HFFc6 (cell line): ENCODE results near the gene TBC1D28. TPM values are rescaled to one million over a fixed set of nuclear protein-coding genes. Genes with fewer than 3 reads are reported as not detected.
"Not testable (repeated sequence)": the region's sequence is repeated elsewhere in the genome, so short reads cannot be mapped to it uniquely, and the experiment has no call there.

Experiments used
- DNase-seq: peaks from one replicate; pipeline ENCODE4 v3.0.0-alpha.2; 2018
- H3K27ac Mint-ChIP-seq: 2 replicates; pipeline ENCODE4 v1.8.0; 2020; ENCODE audit warnings: mild to moderate bottlenecking, mixed read lengths
- H3K27me3 Mint-ChIP-seq: 2 replicates; pipeline ENCODE4 v1.8.0; 2021; ENCODE audit warnings: mild to moderate bottlenecking, moderate library complexity, mixed read lengths; ENCODE audit not compliant: insufficient read depth
- H3K36me3 Mint-ChIP-seq: 2 replicates; pipeline ENCODE4 v1.8.0; 2021; ENCODE audit warnings: low read depth, mixed read lengths
- H3K4me1 Mint-ChIP-seq: 2 replicates; pipeline ENCODE4 v1.8.0; 2020; ENCODE audit warnings: low read depth, mixed read lengths
- H3K4me3 Mint-ChIP-seq: 2 replicates; pipeline ENCODE4 v1.8.0; 2020; ENCODE audit warnings: mild to moderate bottlenecking, moderate library complexity, mixed read lengths
- H3K9me3 Mint-ChIP-seq: 2 replicates; pipeline ENCODE4 v1.8.0; 2020; ENCODE audit warnings: mild to moderate bottlenecking, mixed read lengths
- long read RNA-seq: library from polyadenylated mRNA; unstranded; transcript quantifications from one replicate; pipeline ENCODE4 v2.0.0, GENCODE V29; 2019
- total RNA-seq, 6 experiments: library from RNA; stranded (reverse); fragmentation: NEBNext Ultra II Directional; extraction: Animal tissue kit (Norgen Biotek cat#: 25700); gene quantifications; 2 replicates in 1 of 6; 3 replicates in 5 of 6; pipeline ENCODE4 v1.2.3, GENCODE V29; 2021

Gene TBC1D28
- not detected for total RNA-seq
- long read RNA-seq: 0 reads

- H3K4me3 Mint-ChIP-seq, H3K27ac Mint-ChIP-seq, H3K4me1 Mint-ChIP-seq, DNase-seq, H3K9me3 Mint-ChIP-seq, H3K27me3 Mint-ChIP-seq, H3K36me3 Mint-ChIP-seq: not testable (repeated sequence)
Measured at GRCh38 chr17:18644291-18644690, at the start of gene TBC1D28. TSS of gene TBC1D28 (minus strand) at chr17:18644391. CDS start at chr17:18641352, 3,039 bp downstream.

GRCh38 chr17:18682668-18683067, 38.5 kb upstream of the TBC1D28 start:
- Mint-ChIP-seq H3K4me3 (peak overlapping the region; percentile 90), H3K27ac (peak overlapping the region; percentile 78; the same call in 1 of the 2 replicates)
- not testable (repeated sequence) for H3K36me3 Mint-ChIP-seq, DNase-seq, H3K27me3 Mint-ChIP-seq, H3K9me3 Mint-ChIP-seq, H3K4me1 Mint-ChIP-seq

GRCh38 chr17:18681767-18682571, 37.8 kb upstream of the TBC1D28 start, which contains the start of gene FOXO3B:
TSS of gene FOXO3B (minus strand) at chr17:18682314. CDS start at chr17:18681651, 663 bp downstream.
- Mint-ChIP-seq H3K4me3 (peak within 1 kb of the TSS; percentile 90), H3K27ac (peak within 1 kb of the TSS; percentile 78), H3K36me3 (peaks cover 13% of the 10 kb centered on the region)
- H3K27me3 Mint-ChIP-seq, H3K4me1 Mint-ChIP-seq, H3K9me3 Mint-ChIP-seq: not testable (repeated sequence)
- peak; percentile 98 for DNase-seq

GRCh38 chr17:18677381-18677780, 33.2 kb upstream of the TBC1D28 start:
- H3K36me3 Mint-ChIP-seq: peaks cover 42% of the 10 kb centered on the region

GRCh38 chr17:18676928-18677327, 32.7 kb upstream of the TBC1D28 start:
- not testable (repeated sequence) for H3K4me3 Mint-ChIP-seq, H3K27me3 Mint-ChIP-seq, H3K4me1 Mint-ChIP-seq, DNase-seq, H3K27ac Mint-ChIP-seq
- H3K36me3 Mint-ChIP-seq: peaks cover 42% of the 10 kb centered on the region
- H3K9me3 Mint-ChIP-seq: peaks cover 26% of the 10 kb centered on the region

More at GRCh38 chr17:18677381-18677780, 33.2 kb upstream of the TBC1D28 start:
- H3K27me3 Mint-ChIP-seq, H3K4me3 Mint-ChIP-seq, DNase-seq, H3K4me1 Mint-ChIP-seq, H3K27ac Mint-ChIP-seq: not testable (repeated sequence)
- H3K9me3 Mint-ChIP-seq: peaks cover 26% of the 10 kb centered on the region

- H3K27ac Mint-ChIP-seq, H3K4me1 Mint-ChIP-seq, DNase-seq, H3K27me3 Mint-ChIP-seq, H3K4me3 Mint-ChIP-seq: not testable (repeated sequence)
- peaks cover 65% of the 10 kb centered on the region for H3K36me3 Mint-ChIP-seq
- peaks cover 51% of the 10 kb centered on the region for H3K9me3 Mint-ChIP-seq
Measured at GRCh38 chr17:18672395-18673227, 28.4 kb upstream of the TBC1D28 start.

- H3K4me1 Mint-ChIP-seq, H3K27me3 Mint-ChIP-seq, H3K4me3 Mint-ChIP-seq, H3K27ac Mint-ChIP-seq, DNase-seq: not testable (repeated sequence)
- peaks cover 51% of the 10 kb centered on the region for H3K9me3 Mint-ChIP-seq
- H3K36me3 Mint-ChIP-seq: peaks cover 47% of the 10 kb centered on the region
Measured at GRCh38 chr17:18668625-18669024, 24.4 kb upstream of the TBC1D28 start.

GRCh38 chr17:18667535-18667934, 23.3 kb upstream of the TBC1D28 start:
- not testable (repeated sequence) for H3K27ac Mint-ChIP-seq, H3K4me1 Mint-ChIP-seq, H3K4me3 Mint-ChIP-seq, H3K27me3 Mint-ChIP-seq, DNase-seq
- H3K36me3 Mint-ChIP-seq: peaks cover 42% of the 10 kb centered on the region
- peaks cover 58% of the 10 kb centered on the region for H3K9me3 Mint-ChIP-seq

- not testable (repeated sequence) for H3K4me3 Mint-ChIP-seq, DNase-seq, H3K4me1 Mint-ChIP-seq, H3K27me3 Mint-ChIP-seq, H3K27ac Mint-ChIP-seq
- Mint-ChIP-seq H3K36me3 (peaks cover 43% of the 10 kb centered on the region), H3K9me3 (peaks cover 66% of the 10 kb centered on the region)
Measured at GRCh38 chr17:18666326-18666725, 22.1 kb upstream of the TBC1D28 start.

- DNase-seq, H3K4me1 Mint-ChIP-seq, H3K27me3 Mint-ChIP-seq, H3K27ac Mint-ChIP-seq, H3K36me3 Mint-ChIP-seq, H3K4me3 Mint-ChIP-seq: not testable (repeated sequence)
- peaks cover 60% of the 10 kb centered on the region for H3K9me3 Mint-ChIP-seq
Measured at GRCh38 chr17:18661924-18662624, 17.9 kb upstream of the TBC1D28 start.

- H3K36me3 Mint-ChIP-seq: peaks cover 10% of the 10 kb centered on the region; the same call in 1 of the 2 replicates
Measured at GRCh38 chr17:18650094-18650493, 5.9 kb upstream of the TBC1D28 start.

GRCh38 chr17:18643124-18643523, 1.1 kb downstream of the TBC1D28 start:
- H3K27me3 Mint-ChIP-seq, H3K4me1 Mint-ChIP-seq, H3K36me3 Mint-ChIP-seq, H3K27ac Mint-ChIP-seq, H3K9me3 Mint-ChIP-seq, DNase-seq, H3K4me3 Mint-ChIP-seq: not testable (repeated sequence)

More at GRCh38 chr17:18650094-18650493, 5.9 kb upstream of the TBC1D28 start:
- H3K4me3 Mint-ChIP-seq, H3K27ac Mint-ChIP-seq, H3K27me3 Mint-ChIP-seq, DNase-seq, H3K4me1 Mint-ChIP-seq: not testable (repeated sequence)
- H3K9me3 Mint-ChIP-seq: peaks cover 15% of the 10 kb centered on the region

- DNase-seq, H3K4me3 Mint-ChIP-seq, H3K4me1 Mint-ChIP-seq, H3K36me3 Mint-ChIP-seq, H3K9me3 Mint-ChIP-seq, H3K27ac Mint-ChIP-seq: not testable (repeated sequence)
- H3K27me3 Mint-ChIP-seq: peaks cover 12% of the 10 kb centered on the region
Measured at GRCh38 chr17:18638357-18638756, 5.8 kb downstream of the TBC1D28 start.
